ENCODE results near the gene IDH1.

The IDH1 gene

GRCh38 chr2:208208335-208209085 is 46.4 kb downstream of the IDH1 start:
- DNase-seq: no peak

GRCh38 chr2:208207769-208208168 is 47.1 kb downstream of the IDH1 start:
- no peak for DNase-seq

- DNase-seq: no peak
These were observed 50.7 kb downstream of the IDH1 start for GRCh38 chr2:208204166-208204565.

GRCh38 chr2:208195531-208195930 is 59.3 kb downstream of the IDH1 start:
- no peak for DNase-seq

- DNase-seq: no peak
These were observed 62.1 kb downstream of the IDH1 start for GRCh38 chr2:208192611-208193236.

- no peak for DNase-seq
These were observed 64.9 kb downstream of the IDH1 start, which contains the start of gene C2orf80 for GRCh38 chr2:208189810-208190503. Gene C2orf80, minus strand, starts transcription at chr2:208190030. Its CDS starts 3,044 bp downstream, at chr2:208186986.

GRCh38 chr2:208189069-208189809 is 65.6 kb downstream of the IDH1 start:
- DNase-seq: no peak

GRCh38 chr2:208186893-208187292 is 68.0 kb downstream of the IDH1 start:
- DNase-seq: no peak

- no peak for DNase-seq
These were observed 68.4 kb downstream of the IDH1 start for GRCh38 chr2:208186465-208186864.

Data from activated effector memory CD4-positive, alpha-beta T cell treated with Interleukin-2 at 50 U/mL for 16 hours (primary cell).